Measurements from ENCODE around the gene DHX32.

Gene DHX32

DNA sequence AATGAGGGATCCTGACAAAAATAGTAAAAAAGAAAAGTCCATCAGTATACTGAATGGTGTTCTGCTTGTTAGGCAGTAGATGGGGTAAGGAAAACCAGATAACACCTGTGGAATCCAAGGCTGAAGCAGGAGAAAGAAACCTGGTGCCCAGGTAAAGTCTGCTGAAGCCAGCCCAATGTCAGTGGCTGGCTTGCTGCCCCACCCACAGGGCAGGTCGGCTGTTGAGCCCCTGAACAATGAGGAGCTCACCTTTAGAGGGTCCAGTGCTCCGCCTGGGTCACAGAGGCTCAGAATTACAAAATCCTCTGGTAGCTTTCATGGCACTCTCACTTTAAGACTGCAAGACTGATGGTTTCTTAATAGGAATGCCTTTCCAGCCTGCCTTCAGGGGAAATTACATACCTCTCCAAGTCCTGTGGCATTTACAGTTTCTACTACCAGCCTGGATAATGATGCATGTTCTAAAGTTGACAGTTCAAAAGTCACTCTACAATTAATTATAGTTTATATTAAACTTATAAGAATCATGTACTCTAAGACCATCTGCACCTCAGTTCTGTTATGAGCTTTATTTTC lies 23.8 kb downstream of the DHX32 start:
- H3K27ac ChIP-seq, result no peak overlapping the region
- no peak overlapping the region for H3K9ac ChIP-seq
- H3K4me2 ChIP-seq, result no peak overlapping the region
- H3K27me3 ChIP-seq (ENCODE audit: insufficient read depth, low read depth), result no peaks in the 10 kb centered on the region
- no peaks in the 10 kb centered on the region for H3K36me3 ChIP-seq (ENCODE audit: insufficient read depth)
- TF ChIP-seq, protein P1, sequence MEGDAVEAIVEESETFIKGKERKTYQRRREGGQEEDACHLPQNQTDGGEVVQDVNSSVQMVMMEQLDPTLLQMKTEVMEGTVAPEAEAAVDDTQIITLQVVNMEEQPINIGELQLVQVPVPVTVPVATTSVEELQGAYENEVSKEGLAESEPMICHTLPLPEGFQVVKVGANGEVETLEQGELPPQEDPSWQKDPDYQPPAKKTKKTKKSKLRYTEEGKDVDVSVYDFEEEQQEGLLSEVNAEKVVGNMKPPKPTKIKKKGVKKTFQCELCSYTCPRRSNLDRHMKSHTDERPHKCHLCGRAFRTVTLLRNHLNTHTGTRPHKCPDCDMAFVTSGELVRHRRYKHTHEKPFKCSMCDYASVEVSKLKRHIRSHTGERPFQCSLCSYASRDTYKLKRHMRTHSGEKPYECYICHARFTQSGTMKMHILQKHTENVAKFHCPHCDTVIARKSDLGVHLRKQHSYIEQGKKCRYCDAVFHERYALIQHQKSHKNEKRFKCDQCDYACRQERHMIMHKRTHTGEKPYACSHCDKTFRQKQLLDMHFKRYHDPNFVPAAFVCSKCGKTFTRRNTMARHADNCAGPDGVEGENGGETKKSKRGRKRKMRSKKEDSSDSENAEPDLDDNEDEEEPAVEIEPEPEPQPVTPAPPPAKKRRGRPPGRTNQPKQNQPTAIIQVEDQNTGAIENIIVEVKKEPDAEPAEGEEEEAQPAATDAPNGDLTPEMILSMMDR (conservative IDR thresholded peaks at IDR 0.05; ENCODE audit: low read depth, low read length), result no peak
- no peak overlapping the region for H2AFZ ChIP-seq (ENCODE audit: low read depth)
- H4K20me1 ChIP-seq (ENCODE audit: insufficient read depth), result no peaks in the 10 kb centered on the region
- H3K4me1 ChIP-seq (ENCODE audit: low read depth, poor library complexity, severe bottlenecking), result no peaks in the 10 kb centered on the region
- H3K79me2 ChIP-seq (ENCODE audit: insufficient read depth, low read depth), result no peaks in the 10 kb centered on the region
- H3K4me3 ChIP-seq (IDR thresholded peaks at IDR 0.05; ENCODE audit: insufficient read depth, low read depth, low read length), result no peak overlapping the region

- no peaks in the 10 kb centered on the region for H3K4me1 ChIP-seq (ENCODE audit: low read depth, poor library complexity, severe bottlenecking)
- no peaks in the 10 kb centered on the region for H3K36me3 ChIP-seq (ENCODE audit: insufficient read depth)
These were observed 28.6 kb downstream of the DHX32 start for GRCh38 chr10:125852487-125852886.

GRCh38 chr10:125850766-125851731 lies 30.0 kb downstream of the DHX32 start:
- no peaks in the 10 kb centered on the region for H3K27me3 ChIP-seq (ENCODE audit: insufficient read depth, low read depth)

More at GRCh38 chr10:125852487-125852886, 28.6 kb downstream of the DHX32 start:
- TF ChIP-seq, protein P1 (conservative IDR thresholded peaks at IDR 0.05; ENCODE audit: low read depth, low read length), result no peak
- Histone ChIP-seq H3K4me2 (no peak overlapping the region), H3K9ac (no peak overlapping the region), H3K79me2 (ENCODE audit: insufficient read depth, low read depth) (no peaks in the 10 kb centered on the region), H3K4me3 (IDR thresholded peaks at IDR 0.05; ENCODE audit: insufficient read depth, low read depth, low read length) (no peak overlapping the region), H3K27me3 (ENCODE audit: insufficient read depth, low read depth) (no peaks in the 10 kb centered on the region), H2AFZ (ENCODE audit: low read depth) (no peak overlapping the region), H3K27ac (no peak overlapping the region), H4K20me1 (ENCODE audit: insufficient read depth) (no peaks in the 10 kb centered on the region)

DNA sequence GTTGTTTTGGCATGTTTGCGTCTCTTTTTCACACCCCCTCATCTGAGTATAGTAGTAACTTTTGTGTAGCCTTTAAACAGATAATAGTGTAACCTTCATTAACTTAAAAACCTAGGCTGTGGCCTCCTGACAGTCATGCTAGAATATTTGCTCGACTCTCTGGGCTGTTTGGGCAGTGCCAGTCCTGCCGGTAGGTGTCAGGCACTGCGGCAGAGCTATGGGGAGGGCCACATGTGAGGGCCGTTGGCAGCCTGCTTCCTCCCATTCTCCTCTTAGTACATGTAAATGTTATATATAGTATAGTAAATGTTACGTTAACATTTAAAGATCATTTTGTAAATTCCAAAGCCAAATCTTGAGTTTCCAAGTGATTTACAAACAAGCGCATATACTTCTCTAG lies 31.6 kb downstream of the DHX32 start:
- Histone ChIP-seq H2AFZ (ENCODE audit: low read depth) (no peak overlapping the region), H3K4me1 (ENCODE audit: low read depth, poor library complexity, severe bottlenecking) (no peaks in the 10 kb centered on the region), H4K20me1 (ENCODE audit: insufficient read depth) (no peaks in the 10 kb centered on the region), H3K36me3 (ENCODE audit: insufficient read depth) (no peaks in the 10 kb centered on the region), H3K27ac (no peak overlapping the region), H3K4me2 (no peak overlapping the region), H3K27me3 (ENCODE audit: insufficient read depth, low read depth) (no peaks in the 10 kb centered on the region), H3K79me2 (ENCODE audit: insufficient read depth, low read depth) (no peaks in the 10 kb centered on the region), H3K4me3 (IDR thresholded peaks at IDR 0.05; ENCODE audit: insufficient read depth, low read depth, low read length) (no peak overlapping the region), H3K9ac (no peak overlapping the region)
- TF ChIP-seq, protein P1 (conservative IDR thresholded peaks at IDR 0.05; ENCODE audit: low read depth, low read length), result no peak

More at GRCh38 chr10:125850766-125851731, 30.0 kb downstream of the DHX32 start:
- Histone ChIP-seq H4K20me1 (ENCODE audit: insufficient read depth) (no peaks in the 10 kb centered on the region), H3K4me2 (no peak overlapping the region), H3K27ac (no peak overlapping the region), H3K79me2 (ENCODE audit: insufficient read depth, low read depth) (no peaks in the 10 kb centered on the region), H2AFZ (ENCODE audit: low read depth) (no peak overlapping the region), H3K36me3 (ENCODE audit: insufficient read depth) (no peaks in the 10 kb centered on the region), H3K4me1 (ENCODE audit: low read depth, poor library complexity, severe bottlenecking) (no peaks in the 10 kb centered on the region), H3K4me3 (IDR thresholded peaks at IDR 0.05; ENCODE audit: insufficient read depth, low read depth, low read length) (no peak overlapping the region), H3K9ac (no peak overlapping the region)
- TF ChIP-seq, protein P1 (conservative IDR thresholded peaks at IDR 0.05; ENCODE audit: low read depth, low read length), result no peak
